CD4-positive, CD25-positive, alpha-beta regulatory T cell (primary cell): ENCODE data around the gene PRSS8. TPM values are rescaled to one million over a fixed set of nuclear protein-coding genes. Genes with fewer than 3 reads are reported as not detected.

Source experiments
- ATAC-seq, 2 donors: fragments of 150-1000 bp; cut with Tn5 transposase; one replicate each; pipeline ENCODE4 v1.10.0; 2021; ENCODE audit warnings: low read depth in 2 of 2, moderate number of reproducible peaks in 2 of 2, moderate library complexity in 1 of 2
- DNase-seq, 3 donors: peaks; one replicate each; pipeline versions ENCODE4 v3.0.0 to v3.0.0-alpha.2; 2012 to 2022; ENCODE audit warnings: mixed read lengths in 1 of 3
- H3K27ac ChIP-seq: one replicate; pipeline ENCODE4 v1.7.0; 2013; ENCODE audit warnings: mild to moderate bottlenecking, low read length; ENCODE audit not compliant: insufficient read depth, poor library complexity, severe bottlenecking
- H3K27me3 ChIP-seq: one replicate; pipeline ENCODE4 v1.7.0; 2013; ENCODE audit warnings: low read length; ENCODE audit not compliant: control insufficient read depth, insufficient read depth
- H3K36me3 ChIP-seq: one replicate; pipeline ENCODE4 v1.7.0; 2013; ENCODE audit warnings: mild to moderate bottlenecking, low read length, moderate library complexity; ENCODE audit not compliant: control insufficient read depth, insufficient read depth
- H3K4me1 ChIP-seq: 2 replicates; pipeline ENCODE4 v1.7.0; 2013; ENCODE audit warnings: mild to moderate bottlenecking, low read length; ENCODE audit not compliant: insufficient read depth, control insufficient read depth, poor library complexity, severe bottlenecking
- H3K4me3 ChIP-seq: one replicate; pipeline ENCODE4 v1.7.0; 2013; ENCODE audit warnings: low read depth, mild to moderate bottlenecking, low read length, moderate library complexity
- H3K9me3 ChIP-seq, 2 experiments: 1 replicate in 1 of 2; 2 replicates in 1 of 2; pipeline ENCODE4 v1.7.0; 2013; ENCODE audit warnings: low read length in 2 of 2, mild to moderate bottlenecking in 1 of 2, moderate library complexity in 1 of 2; ENCODE audit not compliant: control insufficient read depth in 2 of 2
- H3K27ac Mint-ChIP-seq, 3 donors: one replicate each; pipeline ENCODE4 v1.8.0; 2020 to 2022; ENCODE audit warnings: mild to moderate bottlenecking in 3 of 3, mixed read lengths in 3 of 3, moderate library complexity in 2 of 3
- H3K27me3 Mint-ChIP-seq: one replicate; pipeline ENCODE4 v1.8.0; 2022; ENCODE audit warnings: mild to moderate bottlenecking, mixed read lengths
- H3K36me3 Mint-ChIP-seq: one replicate; pipeline ENCODE4 v1.8.0; 2020; ENCODE audit warnings: mixed read lengths
- H3K4me1 Mint-ChIP-seq, 4 donors: one replicate each; pipeline ENCODE4 v1.8.0; 2020 to 2022; ENCODE audit warnings: mixed read lengths in 4 of 4, mild to moderate bottlenecking in 1 of 4
- H3K4me3 Mint-ChIP-seq, 4 donors: one replicate each; pipeline ENCODE4 v1.8.0; 2020 to 2022; ENCODE audit warnings: mild to moderate bottlenecking in 4 of 4, mixed read lengths in 4 of 4, moderate library complexity in 3 of 4
- H3K9me3 Mint-ChIP-seq, 7 donors: one replicate each; pipeline ENCODE4 v1.8.0; 2020 to 2022; ENCODE audit warnings: mixed read lengths in 7 of 7, mild to moderate bottlenecking in 3 of 7, moderate library complexity in 2 of 7
- polyA plus RNA-seq, 4 donors: library from polyadenylated mRNA; unstranded; fragments of 300-500 nt; fragmentation: Illumina TruSeq; gene quantifications; one replicate each; pipeline ENCODE4 v1.2.3, GENCODE V29; 2021
- total RNA-seq: library from RNA; stranded (reverse); gene quantifications from one replicate; pipeline ENCODE4 v1.2.3, GENCODE V29; 2022

PRSS8 gene
- total and polyA plus RNA-seq, 5 donors from 2014 or later, result not detected

- peak overlapping the region; percentile 71 to 99 (median 80) for H3K4me3 Mint-ChIP-seq
- H3K9me3 Mint-ChIP-seq, result peaks cover 0 to 2% (median 0%) of the 10 kb centered on the region in 7 donors
- peaks cover under 1% of the 10 kb centered on the region for H3K27me3 Mint-ChIP-seq
- H3K36me3 ChIP-seq, result peaks cover 14% of the 10 kb centered on the region
- no peak overlapping the region for H3K27ac Mint-ChIP-seq
- no peaks in the 10 kb centered on the region for H3K36me3 Mint-ChIP-seq
- no peaks in the 10 kb centered on the region for H3K27me3 ChIP-seq
- no peak overlapping the region for H3K4me3 ChIP-seq
- H3K27ac ChIP-seq, result no peak overlapping the region
- peaks cover 14% of the 10 kb centered on the region for H3K4me1 ChIP-seq
- ATAC-seq (no peak), DNase-seq (no peak)
- H3K9me3 ChIP-seq, result no peaks in the 10 kb centered on the region
- peaks cover 10 to 36% (median 20%) of the 10 kb centered on the region in 4 donors for H3K4me1 Mint-ChIP-seq
Measured at GRCh38 chr16:31093132-31093703, 42.3 kb downstream of the PRSS8 start.

GRCh38 chr16:31092330-31092729 lies 43.2 kb downstream of the PRSS8 start:
- Histone ChIP-seq H3K4me1 (peaks cover 14% of the 10 kb centered on the region), H3K27me3 (no peaks in the 10 kb centered on the region), H3K36me3 (peaks cover 14% of the 10 kb centered on the region), H3K27ac (no peak overlapping the region), H3K4me3 (no peak overlapping the region), H3K9me3 (no peaks in the 10 kb centered on the region)
- DNase-seq, result no peak
- ATAC-seq, result no peak
- H3K4me3 Mint-ChIP-seq, result peak overlapping the region; percentile 12 to 99 (median 41)
- no peak overlapping the region for H3K27ac Mint-ChIP-seq
- peaks cover 10 to 36% (median 20%) of the 10 kb centered on the region in 4 donors for H3K4me1 Mint-ChIP-seq
- no peaks in the 10 kb centered on the region for H3K27me3 Mint-ChIP-seq
- peaks cover 0 to 2% (median 0%) of the 10 kb centered on the region in 7 donors for H3K9me3 Mint-ChIP-seq
- H3K36me3 Mint-ChIP-seq, result no peaks in the 10 kb centered on the region

- ATAC-seq, result no peak
- Mint-ChIP-seq H3K36me3 (no peaks in the 10 kb centered on the region), H3K4me3 (peak overlapping the region in 2 of 4 donors; percentile 80 to 99), H3K27me3 (no peaks in the 10 kb centered on the region), H3K27ac (peak overlapping the region in 1 of 3 donors; percentile 48), H3K4me1 (peaks cover 6 to 28% (median 17%) of the 10 kb centered on the region in 4 donors), H3K9me3 (peaks cover 0 to 2% (median 0%) of the 10 kb centered on the region in 7 donors)
- peaks cover 14% of the 10 kb centered on the region for H3K4me1 ChIP-seq
- H3K36me3 ChIP-seq, result peaks cover 14% of the 10 kb centered on the region
- no peak overlapping the region for H3K4me3 ChIP-seq
- H3K27me3 ChIP-seq, result no peaks in the 10 kb centered on the region
- DNase-seq, result no peak
- H3K9me3 ChIP-seq, result no peaks in the 10 kb centered on the region
- H3K27ac ChIP-seq, result no peak overlapping the region
Measured at GRCh38 chr16:31090540-31090939, 45.0 kb downstream of the PRSS8 start.

GRCh38 chr16:31089199-31089598 lies 46.3 kb downstream of the PRSS8 start:
- Mint-ChIP-seq H3K9me3 (peaks cover 0 to under 1% (median 0%) of the 10 kb centered on the region in 7 donors), H3K27me3 (no peaks in the 10 kb centered on the region), H3K36me3 (no peaks in the 10 kb centered on the region), H3K4me3 (peak overlapping the region in 1 of 4 donors; percentile 38), H3K27ac (no peak overlapping the region), H3K4me1 (peaks cover 2 to 16% (median 10%) of the 10 kb centered on the region in 4 donors)
- Histone ChIP-seq H3K4me1 (peaks cover 12% of the 10 kb centered on the region), H3K27ac (no peak overlapping the region), H3K4me3 (no peak overlapping the region), H3K9me3 (no peaks in the 10 kb centered on the region), H3K27me3 (no peaks in the 10 kb centered on the region), H3K36me3 (peaks cover 14% of the 10 kb centered on the region)
- no peak for ATAC-seq
- DNase-seq, result no peak

- DNase-seq (no peak), ATAC-seq (no peak)
- Histone ChIP-seq H3K4me1 (peaks cover 6% of the 10 kb centered on the region), H3K36me3 (peaks cover 14% of the 10 kb centered on the region), H3K27me3 (no peaks in the 10 kb centered on the region), H3K27ac (no peak within 1 kb of the TSS), H3K9me3 (no peaks in the 10 kb centered on the region), H3K4me3 (no peak within 1 kb of the TSS)
- Mint-ChIP-seq H3K36me3 (no peaks in the 10 kb centered on the region), H3K4me1 (peaks cover 0 to 11% (median 5%) of the 10 kb centered on the region in 4 donors), H3K27ac (no peak within 1 kb of the TSS), H3K27me3 (no peaks in the 10 kb centered on the region), H3K4me3 (peak within 1 kb of the TSS in 1 of 4 donors; percentile 38), H3K9me3 (no peaks in the 10 kb centered on the region)
Measured at GRCh38 chr16:31088459-31089183, 46.9 kb downstream of the PRSS8 start, which contains the start of gene PRSS53. Gene PRSS53 (minus strand): TSS chr16:31088943. CDS start chr16:31088809, 134 bp downstream.

- no peak overlapping the region for H3K27ac ChIP-seq
- H3K27me3 Mint-ChIP-seq, result no peaks in the 10 kb centered on the region
- H3K4me1 ChIP-seq, result no peaks in the 10 kb centered on the region
- peaks cover 14% of the 10 kb centered on the region for H3K36me3 ChIP-seq
- H3K27me3 ChIP-seq, result no peaks in the 10 kb centered on the region
- no peaks in the 10 kb centered on the region for H3K9me3 ChIP-seq
- peaks cover 0 to 9% (median 3%) of the 10 kb centered on the region in 4 donors for H3K4me1 Mint-ChIP-seq
- no peak overlapping the region for H3K4me3 Mint-ChIP-seq
- DNase-seq, result no peak
- peaks cover 3% of the 10 kb centered on the region for H3K36me3 Mint-ChIP-seq
- H3K27ac Mint-ChIP-seq, result no peak overlapping the region
- H3K9me3 Mint-ChIP-seq, result no peaks in the 10 kb centered on the region
- no peak overlapping the region for H3K4me3 ChIP-seq
- no peak for ATAC-seq
Measured at GRCh38 chr16:31087971-31088370, 47.6 kb downstream of the PRSS8 start.

- ATAC-seq (no peak), DNase-seq (no peak)
- H3K27ac Mint-ChIP-seq, result no peak overlapping the region
- H3K27me3 Mint-ChIP-seq, result no peaks in the 10 kb centered on the region
- H3K36me3 ChIP-seq, result peaks cover 14% of the 10 kb centered on the region
- H3K4me3 ChIP-seq, result no peak overlapping the region
- peaks cover 0 to 6% (median under 1%) of the 10 kb centered on the region in 4 donors for H3K4me1 Mint-ChIP-seq
- H3K27me3 ChIP-seq, result no peaks in the 10 kb centered on the region
- H3K36me3 Mint-ChIP-seq, result peaks cover 3% of the 10 kb centered on the region
- no peaks in the 10 kb centered on the region for H3K9me3 ChIP-seq
- no peak overlapping the region for H3K4me3 Mint-ChIP-seq
- no peaks in the 10 kb centered on the region for H3K4me1 ChIP-seq
- no peak overlapping the region for H3K27ac ChIP-seq
- no peaks in the 10 kb centered on the region for H3K9me3 Mint-ChIP-seq
Measured at GRCh38 chr16:31087481-31087880, 48.0 kb downstream of the PRSS8 start.
